ENCODE data around the gene EPN1.

DNA sequence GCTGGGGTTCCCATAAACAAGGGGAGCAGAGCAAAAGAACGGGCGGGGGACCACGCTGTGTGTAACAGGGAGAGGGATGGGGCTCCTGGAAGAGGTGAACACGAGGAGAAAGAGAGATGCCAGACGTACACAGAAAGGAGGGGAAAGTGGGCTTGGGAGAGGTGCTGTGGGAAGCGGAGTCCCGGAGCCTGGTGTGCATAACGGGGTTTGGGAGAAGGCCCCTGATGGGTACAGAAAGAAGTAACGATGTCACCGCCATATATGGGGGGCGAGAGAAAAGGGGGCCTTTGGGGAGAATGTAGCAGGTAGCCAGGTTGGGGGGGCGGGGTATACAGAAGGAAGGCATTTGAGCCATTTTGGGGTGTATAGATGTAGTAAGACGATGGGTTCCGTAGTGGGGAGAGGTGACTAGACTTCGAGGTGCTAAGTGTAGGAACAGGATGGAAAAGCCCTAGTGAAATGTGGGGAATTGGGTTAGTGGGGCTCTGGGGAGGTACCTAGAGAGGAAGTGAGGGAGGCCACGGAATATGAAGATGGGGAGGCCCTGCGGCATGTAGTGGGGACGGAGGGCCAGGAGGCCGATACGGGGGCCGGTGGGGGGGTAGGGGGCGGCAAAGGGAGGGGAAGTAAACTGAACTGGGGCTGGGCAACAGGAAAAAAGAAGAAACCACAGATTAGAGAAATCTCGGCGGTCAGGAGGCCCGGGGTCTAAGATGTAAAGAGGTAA lies 33.4 kb upstream of the EPN1 start:
- no peak for TF ChIP-seq POLR2A (IDR thresholded peaks at IDR 0.05)
- TF ChIP-seq, protein P1, sequence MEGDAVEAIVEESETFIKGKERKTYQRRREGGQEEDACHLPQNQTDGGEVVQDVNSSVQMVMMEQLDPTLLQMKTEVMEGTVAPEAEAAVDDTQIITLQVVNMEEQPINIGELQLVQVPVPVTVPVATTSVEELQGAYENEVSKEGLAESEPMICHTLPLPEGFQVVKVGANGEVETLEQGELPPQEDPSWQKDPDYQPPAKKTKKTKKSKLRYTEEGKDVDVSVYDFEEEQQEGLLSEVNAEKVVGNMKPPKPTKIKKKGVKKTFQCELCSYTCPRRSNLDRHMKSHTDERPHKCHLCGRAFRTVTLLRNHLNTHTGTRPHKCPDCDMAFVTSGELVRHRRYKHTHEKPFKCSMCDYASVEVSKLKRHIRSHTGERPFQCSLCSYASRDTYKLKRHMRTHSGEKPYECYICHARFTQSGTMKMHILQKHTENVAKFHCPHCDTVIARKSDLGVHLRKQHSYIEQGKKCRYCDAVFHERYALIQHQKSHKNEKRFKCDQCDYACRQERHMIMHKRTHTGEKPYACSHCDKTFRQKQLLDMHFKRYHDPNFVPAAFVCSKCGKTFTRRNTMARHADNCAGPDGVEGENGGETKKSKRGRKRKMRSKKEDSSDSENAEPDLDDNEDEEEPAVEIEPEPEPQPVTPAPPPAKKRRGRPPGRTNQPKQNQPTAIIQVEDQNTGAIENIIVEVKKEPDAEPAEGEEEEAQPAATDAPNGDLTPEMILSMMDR (IDR thresholded peaks at IDR 0.05), result no peak

All from heart left ventricle (tissue), 13 donors.